Central memory CD8-positive, alpha-beta T cell (primary cell): ENCODE measurements around the gene S100A14.

Experiments used
- ATAC-seq: fragments of 150-1000 bp; cut with Tn5 transposase; replicated peaks from 2 replicates; pipeline ENCODE4 v1.10.0; 2022; ENCODE audit warnings: mild to moderate bottlenecking, moderate FRiP score, moderate number of reproducible peaks; ENCODE audit not compliant: poor library complexity, severe bottlenecking; ENCODE audit errors: extremely low read depth
- DNase-seq, 2 donors: peaks; one replicate each; pipeline ENCODE4 v3.0.0; 2021; ENCODE audit warnings: low spot score in 2 of 2
- H3K27ac Mint-ChIP-seq: one replicate; pipeline ENCODE4 v1.8.0; 2022; ENCODE audit warnings: low read depth, mild to moderate bottlenecking, moderate library complexity, mixed read lengths
- H3K27me3 Mint-ChIP-seq: one replicate; pipeline ENCODE4 v1.8.0; 2022; ENCODE audit warnings: mixed read lengths
- H3K36me3 Mint-ChIP-seq: one replicate; pipeline ENCODE4 v1.8.0; 2022; ENCODE audit warnings: mild to moderate bottlenecking, moderate library complexity, mixed read lengths; ENCODE audit not compliant: insufficient read depth
- H3K4me1 Mint-ChIP-seq: one replicate; pipeline ENCODE4 v1.8.0; 2022; ENCODE audit warnings: mixed read lengths
- H3K4me3 Mint-ChIP-seq: one replicate; pipeline ENCODE4 v1.8.0; 2022; ENCODE audit warnings: mild to moderate bottlenecking, moderate library complexity, mixed read lengths
- H3K9me3 Mint-ChIP-seq: one replicate; pipeline ENCODE4 v1.8.0; 2022; ENCODE audit warnings: mixed read lengths

Gene S100A14

DNA sequence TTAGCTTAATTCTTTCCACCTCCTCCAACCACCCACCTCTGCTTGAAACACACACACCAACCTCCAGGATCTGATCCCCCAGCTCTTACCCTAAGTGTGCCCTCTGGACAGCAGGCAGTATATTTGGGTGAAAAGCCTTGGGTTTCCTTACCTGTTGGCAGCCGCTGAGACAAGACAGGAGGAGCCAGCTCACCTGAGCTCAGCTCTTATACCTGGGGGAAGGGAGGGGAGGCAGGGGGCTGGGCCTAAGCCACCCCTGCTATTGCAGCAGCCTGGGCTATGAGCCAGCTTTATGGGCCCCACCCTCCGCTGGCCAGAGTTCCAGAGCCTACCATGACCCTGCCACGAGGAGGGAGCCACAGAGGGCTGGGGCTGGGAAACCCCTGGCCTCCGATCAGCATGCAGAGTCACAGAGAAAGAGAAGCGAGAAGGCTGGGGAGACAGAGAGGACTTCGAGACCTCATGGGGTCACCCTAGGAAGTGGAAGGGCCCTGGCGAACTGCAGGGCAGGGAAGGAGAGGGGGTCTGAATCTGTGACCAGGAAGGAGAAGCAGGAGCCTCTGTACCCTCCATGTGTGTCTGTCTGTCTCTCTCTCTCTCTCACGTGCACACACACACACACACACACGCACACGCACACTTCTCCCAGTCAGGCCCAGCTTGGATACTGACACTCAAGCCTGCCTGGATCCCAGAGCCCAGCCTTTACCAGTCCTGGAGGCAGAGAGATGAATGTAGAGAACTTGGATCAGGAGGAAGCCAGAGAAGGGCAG is at the start of gene S100A14:
S100A14 (minus strand) TSS at position 182 of the 773 bp plus-strand sequence. CDS start 467 bp downstream, outside the sequence.
- H3K4me1 Mint-ChIP-seq: no peaks in the 10 kb centered on the region
- no peak for ATAC-seq
- H3K36me3 Mint-ChIP-seq: peaks cover 5% of the 10 kb centered on the region
- no peak within 1 kb of the TSS for H3K27ac Mint-ChIP-seq
- no peak within 1 kb of the TSS for H3K4me3 Mint-ChIP-seq
- H3K27me3 Mint-ChIP-seq: peaks cover 14% of the 10 kb centered on the region
- no peak for DNase-seq
- H3K9me3 Mint-ChIP-seq: no peaks in the 10 kb centered on the region

- H3K36me3 Mint-ChIP-seq: peaks cover 79% of the 10 kb centered on the region
- H3K27ac Mint-ChIP-seq: no peak overlapping the region
- no peak overlapping the region for H3K4me3 Mint-ChIP-seq
Observed at GRCh38 chr1:153663211-153663610, 47.1 kb upstream of the S100A14 start.

GRCh38 chr1:153662269-153662668 is 46.1 kb upstream of the S100A14 start:
- H3K27ac Mint-ChIP-seq: no peak overlapping the region
- ATAC-seq: no peak
- H3K9me3 Mint-ChIP-seq: no peaks in the 10 kb centered on the region
- DNase-seq: no peak
- H3K27me3 Mint-ChIP-seq: no peaks in the 10 kb centered on the region
- H3K36me3 Mint-ChIP-seq: peaks cover 70% of the 10 kb centered on the region
- H3K4me3 Mint-ChIP-seq: no peak overlapping the region
- peaks cover 9% of the 10 kb centered on the region for H3K4me1 Mint-ChIP-seq

More at GRCh38 chr1:153663211-153663610, 47.1 kb upstream of the S100A14 start:
- DNase-seq: no peak
- no peaks in the 10 kb centered on the region for H3K27me3 Mint-ChIP-seq
- H3K9me3 Mint-ChIP-seq: no peaks in the 10 kb centered on the region
- no peak for ATAC-seq
- H3K4me1 Mint-ChIP-seq: peaks cover 16% of the 10 kb centered on the region

GRCh38 chr1:153661111-153661708 is 45.1 kb upstream of the S100A14 start:
- ATAC-seq (no peak), DNase-seq (no peak)
- Mint-ChIP-seq H3K27ac (no peak overlapping the region), H3K4me1 (peaks cover 9% of the 10 kb centered on the region), H3K27me3 (no peaks in the 10 kb centered on the region), H3K36me3 (peaks cover 59% of the 10 kb centered on the region), H3K4me3 (peak overlapping the region; percentile 29), H3K9me3 (no peaks in the 10 kb centered on the region)

DNA sequence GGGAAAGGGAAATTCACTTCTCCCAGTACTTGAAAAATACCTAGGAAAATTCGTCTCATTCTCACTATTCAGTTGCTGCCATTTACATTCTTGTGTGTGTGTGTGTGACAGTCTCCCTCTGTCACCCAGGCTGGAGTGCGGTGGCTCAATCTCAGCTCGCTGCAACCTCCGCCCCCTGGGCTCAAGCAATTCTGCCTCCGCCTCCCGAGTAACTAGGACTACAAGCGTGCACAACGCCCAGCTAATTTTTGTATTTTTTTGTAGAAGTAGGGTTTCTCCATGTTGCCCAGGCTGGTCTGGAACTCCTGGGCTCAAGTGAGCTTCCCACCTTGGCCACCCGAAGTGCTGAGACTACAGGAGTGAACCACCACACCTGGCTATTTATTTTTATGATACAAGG is 43.5 kb upstream of the S100A14 start:
- Mint-ChIP-seq H3K27ac (no peak overlapping the region), H3K27me3 (no peaks in the 10 kb centered on the region), H3K36me3 (peaks cover 44% of the 10 kb centered on the region), H3K4me3 (peak overlapping the region; percentile 91), H3K4me1 (peaks cover 9% of the 10 kb centered on the region), H3K9me3 (no peaks in the 10 kb centered on the region)
- ATAC-seq: no peak
- no peak for DNase-seq

DNA sequence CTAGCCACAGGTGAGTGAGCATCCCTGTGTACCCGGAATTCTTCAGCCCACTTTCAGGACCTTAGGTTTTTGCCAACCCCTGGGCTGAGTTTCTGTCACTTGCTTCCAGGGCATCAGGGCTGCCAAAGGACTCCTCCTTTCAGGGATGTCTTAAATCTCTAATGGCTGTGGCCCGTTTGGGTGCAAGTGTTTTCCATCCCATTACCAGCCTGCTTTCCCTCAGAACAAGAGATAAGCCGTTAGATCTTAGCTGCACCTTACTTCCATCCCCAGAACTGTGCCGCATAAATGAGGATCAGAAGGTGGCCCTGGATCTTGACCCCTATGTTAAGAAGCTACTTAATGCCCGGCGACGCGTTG is 43.0 kb upstream of the S100A14 start:
- H3K27me3 Mint-ChIP-seq: no peaks in the 10 kb centered on the region
- ATAC-seq (no peak), DNase-seq (no peak)
- H3K4me1 Mint-ChIP-seq: peaks cover 9% of the 10 kb centered on the region
- peak overlapping the region; percentile 91 for H3K4me3 Mint-ChIP-seq
- H3K9me3 Mint-ChIP-seq: no peaks in the 10 kb centered on the region
- H3K36me3 Mint-ChIP-seq: peaks cover 39% of the 10 kb centered on the region
- peak overlapping the region; percentile 84 for H3K27ac Mint-ChIP-seq

GRCh38 chr1:153658400-153659174 is 42.5 kb upstream of the S100A14 start, which contains the start of gene SNAPIN:
TSS of gene SNAPIN (plus strand) at chr1:153658703. CDS start at chr1:153658744, 41 bp downstream.
- peaks cover 34% of the 10 kb centered on the region for H3K36me3 Mint-ChIP-seq
- DNase-seq (peak; percentile 82 to 83), ATAC-seq (peak; percentile 97)
- peak within 1 kb of the TSS; percentile 84 for H3K27ac Mint-ChIP-seq
- no peaks in the 10 kb centered on the region for H3K27me3 Mint-ChIP-seq
- no peaks in the 10 kb centered on the region for H3K9me3 Mint-ChIP-seq
- H3K4me1 Mint-ChIP-seq: peaks cover 9% of the 10 kb centered on the region
- H3K4me3 Mint-ChIP-seq: peak within 1 kb of the TSS; percentile 91

- H3K4me1 Mint-ChIP-seq: peaks cover 9% of the 10 kb centered on the region
- H3K27me3 Mint-ChIP-seq: no peaks in the 10 kb centered on the region
- no peak overlapping the region for H3K4me3 Mint-ChIP-seq
- DNase-seq (no peak), ATAC-seq (no peak)
- H3K9me3 Mint-ChIP-seq: no peaks in the 10 kb centered on the region
- no peak overlapping the region for H3K27ac Mint-ChIP-seq
- H3K36me3 Mint-ChIP-seq: peaks cover 6% of the 10 kb centered on the region
Observed at GRCh38 chr1:153655333-153655732, 39.2 kb upstream of the S100A14 start.

DNA sequence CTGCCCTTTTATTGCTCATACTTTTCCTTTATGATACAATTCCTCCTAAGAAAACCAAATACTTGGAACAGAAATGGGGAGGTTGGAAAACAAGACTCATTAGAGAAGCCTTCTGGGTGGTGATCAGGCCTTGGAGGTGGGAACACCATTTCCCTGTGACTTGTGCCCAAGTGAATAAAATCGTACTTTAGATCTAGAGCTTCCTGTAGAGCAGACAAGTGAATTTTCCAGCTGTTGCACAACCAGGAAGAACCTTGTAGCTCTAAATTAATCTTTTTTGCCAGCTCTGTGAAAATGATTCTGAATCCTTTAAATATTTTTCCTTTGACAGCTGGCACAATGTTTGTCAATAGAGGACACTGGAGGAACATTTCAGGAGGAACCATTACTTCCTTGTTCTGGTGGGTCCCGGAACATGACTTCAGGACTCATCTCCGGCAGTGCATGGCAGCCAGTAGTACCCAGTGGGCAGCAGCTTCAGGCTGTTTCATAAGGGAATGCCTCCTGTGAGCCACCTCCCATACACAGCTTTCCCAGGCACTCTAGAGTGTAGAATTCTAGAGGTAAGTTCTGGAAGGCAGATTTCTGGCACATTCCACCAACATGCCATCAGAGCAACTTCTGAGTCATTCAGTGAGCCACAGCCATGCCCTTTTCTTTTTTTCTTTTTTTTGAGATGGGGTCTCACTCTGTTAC is 36.8 kb upstream of the S100A14 start:
- H3K36me3 Mint-ChIP-seq: no peaks in the 10 kb centered on the region
- ATAC-seq (no peak), DNase-seq (no peak)
- peaks cover 14% of the 10 kb centered on the region for H3K4me1 Mint-ChIP-seq
- H3K9me3 Mint-ChIP-seq: no peaks in the 10 kb centered on the region
- no peak overlapping the region for H3K4me3 Mint-ChIP-seq
- no peaks in the 10 kb centered on the region for H3K27me3 Mint-ChIP-seq
- no peak overlapping the region for H3K27ac Mint-ChIP-seq

GRCh38 chr1:153651771-153652170 is 35.6 kb upstream of the S100A14 start:
- no peak for ATAC-seq
- DNase-seq: no peak
- Mint-ChIP-seq H3K36me3 (peaks cover 5% of the 10 kb centered on the region), H3K9me3 (no peaks in the 10 kb centered on the region), H3K4me3 (no peak overlapping the region), H3K27me3 (no peaks in the 10 kb centered on the region), H3K27ac (no peak overlapping the region), H3K4me1 (peaks cover 25% of the 10 kb centered on the region)

DNA sequence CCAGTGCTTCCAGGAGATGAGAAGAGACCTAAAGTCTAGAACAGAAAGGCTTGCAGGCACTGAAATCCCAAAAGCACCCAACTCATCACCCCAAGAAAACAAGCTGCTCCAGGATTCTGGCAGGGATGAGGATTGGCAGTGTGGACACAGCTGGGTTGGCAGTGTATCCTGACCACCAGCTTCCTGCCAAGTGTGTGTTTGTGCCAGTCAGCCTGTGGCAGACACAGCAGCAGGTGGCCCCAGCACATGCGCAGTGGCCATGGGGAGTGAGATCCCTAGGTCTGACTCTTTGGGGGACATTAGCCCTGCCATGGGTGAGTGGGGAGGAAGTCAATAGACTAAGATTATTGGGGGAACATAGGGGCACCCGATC is 33.7 kb upstream of the S100A14 start:
- Mint-ChIP-seq H3K27ac (peak overlapping the region; percentile 56), H3K36me3 (peaks cover 24% of the 10 kb centered on the region), H3K9me3 (no peaks in the 10 kb centered on the region), H3K27me3 (no peaks in the 10 kb centered on the region), H3K4me1 (peaks cover 42% of the 10 kb centered on the region), H3K4me3 (no peak overlapping the region)
- no peak for DNase-seq
- no peak for ATAC-seq

GRCh38 chr1:153649137-153649862 is 33.2 kb upstream of the S100A14 start:
- Mint-ChIP-seq H3K27ac (peak overlapping the region; percentile 56), H3K36me3 (peaks cover 30% of the 10 kb centered on the region), H3K9me3 (no peaks in the 10 kb centered on the region), H3K27me3 (no peaks in the 10 kb centered on the region), H3K4me3 (no peak overlapping the region), H3K4me1 (peaks cover 48% of the 10 kb centered on the region)
- DNase-seq (no peak), ATAC-seq (peak; percentile 56)
